Endodermal cell (in vitro differentiated cells): ENCODE data around the gene DOCK9. TPM values are rescaled to one million over a fixed set of nuclear protein-coding genes. Genes with fewer than 3 reads are reported as not detected.

Experiments
- DNase-seq: peaks from one replicate; pipeline ENCODE4 v3.0.0-alpha.2; 2017
- H3K27ac ChIP-seq: 2 replicates; pipeline ENCODE4 v1.5.1; 2013; ENCODE audit warnings: mild to moderate bottlenecking, low read depth, low read length, moderate library complexity
- H3K27me3 ChIP-seq: 2 replicates; pipeline ENCODE4 v1.6.1; 2013; ENCODE audit warnings: mild to moderate bottlenecking, low read length, moderate library complexity; ENCODE audit not compliant: insufficient read depth, control insufficient read depth, poor library complexity, severe bottlenecking
- H3K36me3 ChIP-seq: 2 replicates; pipeline ENCODE4 v1.7.0; 2013; ENCODE audit warnings: mild to moderate bottlenecking, low read length, moderate library complexity; ENCODE audit not compliant: control insufficient read depth, insufficient read depth
- H3K4me1 ChIP-seq: one replicate; pipeline ENCODE4 v1.7.0; 2013; ENCODE audit warnings: low read length; ENCODE audit not compliant: control insufficient read depth, insufficient read depth
- H3K4me3 ChIP-seq: 2 replicates; pipeline ENCODE4 v1.5.1; 2013; ENCODE audit warnings: mild to moderate bottlenecking, low read length, moderate library complexity
- H3K9ac ChIP-seq: 2 replicates; pipeline ENCODE4 v1.6.1; 2013; ENCODE audit warnings: mild to moderate bottlenecking, low read length, moderate library complexity; ENCODE audit not compliant: poor library complexity, severe bottlenecking; ENCODE audit errors: extremely low read depth
- H3K9me3 ChIP-seq: 2 replicates; pipeline ENCODE4 v1.6.1; 2013; ENCODE audit warnings: mild to moderate bottlenecking, low read length, moderate library complexity; ENCODE audit not compliant: control insufficient read depth
- H3K27ac Mint-ChIP-seq: 2 replicates; pipeline ENCODE4 v1.8.0; 2020; ENCODE audit warnings: mixed read lengths
- H3K27me3 Mint-ChIP-seq: 2 replicates; pipeline ENCODE4 v1.8.0; 2021; ENCODE audit warnings: mild to moderate bottlenecking, mixed read lengths; ENCODE audit not compliant: insufficient read depth
- H3K36me3 Mint-ChIP-seq: 2 replicates; pipeline ENCODE4 v1.8.0; 2020; ENCODE audit warnings: low read depth, mixed read lengths
- H3K4me1 Mint-ChIP-seq: 2 replicates; pipeline ENCODE4 v1.8.0; 2020; ENCODE audit warnings: mixed read lengths
- H3K4me3 Mint-ChIP-seq: 2 replicates; pipeline ENCODE4 v1.8.0; 2020; ENCODE audit warnings: mild to moderate bottlenecking, moderate library complexity, mixed read lengths
- H3K9me3 Mint-ChIP-seq: 2 replicates; pipeline ENCODE4 v1.8.0; 2020; ENCODE audit warnings: mild to moderate bottlenecking, mixed read lengths
- WGBS, 2 experiments: methylation state at CpG; one replicate each; pipeline versions ENCODE4 v1.1.5 to v1.1.7; 2013; ENCODE audit warnings: missing lambda C conversion rate in 2 of 2, mixed read lengths in 1 of 2; ENCODE audit not compliant: insufficient coverage in 1 of 2, insufficient read length in 1 of 2; 5-methylcytosine and 5-hydroxymethylcytosine counted together
- total RNA-seq, 2 donors: library from RNA; stranded (reverse); fragmentation: NEBNext Ultra II Directional in 1 of 2; extraction: Animal tissue kit (Norgen Biotek cat#: 25700) in 1 of 2; gene quantifications; 2 replicates in 1 of 2; 3 replicates in 1 of 2; pipeline ENCODE4 v1.2.1, GENCODE V29; 2021
- TF ChIP-seq, protein P1 (sequence below): fragments of 200-600 bp; sonication (generic); conservative IDR thresholded peaks from 2 replicates; pipeline ENCODE4 v1.5.0; 2021; ENCODE audit warnings: antibody characterized with exemption, mild to moderate bottlenecking

The DOCK9 gene
- total RNA-seq, 2 donors from 2014 or later, result 15.6 to 22.5 TPM

- Mint-ChIP-seq H3K27me3 (no peaks in the 10 kb centered on the region), H3K4me3 (no peak overlapping the region), H3K36me3 (no peaks in the 10 kb centered on the region), H3K27ac (no peak overlapping the region), H3K4me1 (peaks cover 26% of the 10 kb centered on the region), H3K9me3 (no peaks in the 10 kb centered on the region)
- H3K4me3 ChIP-seq, result no peak overlapping the region
- H3K4me1 ChIP-seq, result peaks cover 3% of the 10 kb centered on the region
- TF ChIP-seq, protein P1, sequence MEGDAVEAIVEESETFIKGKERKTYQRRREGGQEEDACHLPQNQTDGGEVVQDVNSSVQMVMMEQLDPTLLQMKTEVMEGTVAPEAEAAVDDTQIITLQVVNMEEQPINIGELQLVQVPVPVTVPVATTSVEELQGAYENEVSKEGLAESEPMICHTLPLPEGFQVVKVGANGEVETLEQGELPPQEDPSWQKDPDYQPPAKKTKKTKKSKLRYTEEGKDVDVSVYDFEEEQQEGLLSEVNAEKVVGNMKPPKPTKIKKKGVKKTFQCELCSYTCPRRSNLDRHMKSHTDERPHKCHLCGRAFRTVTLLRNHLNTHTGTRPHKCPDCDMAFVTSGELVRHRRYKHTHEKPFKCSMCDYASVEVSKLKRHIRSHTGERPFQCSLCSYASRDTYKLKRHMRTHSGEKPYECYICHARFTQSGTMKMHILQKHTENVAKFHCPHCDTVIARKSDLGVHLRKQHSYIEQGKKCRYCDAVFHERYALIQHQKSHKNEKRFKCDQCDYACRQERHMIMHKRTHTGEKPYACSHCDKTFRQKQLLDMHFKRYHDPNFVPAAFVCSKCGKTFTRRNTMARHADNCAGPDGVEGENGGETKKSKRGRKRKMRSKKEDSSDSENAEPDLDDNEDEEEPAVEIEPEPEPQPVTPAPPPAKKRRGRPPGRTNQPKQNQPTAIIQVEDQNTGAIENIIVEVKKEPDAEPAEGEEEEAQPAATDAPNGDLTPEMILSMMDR, result no peak
- no peak for DNase-seq
- H3K9ac ChIP-seq, result no peak overlapping the region
- H3K27ac ChIP-seq, result no peak overlapping the region
- no peaks in the 10 kb centered on the region for H3K9me3 ChIP-seq
- 86% methylated on average over 4 to 8 of the region's 8 CpGs for whole genome bisulfite sequencing, 2 experiments
- H3K27me3 ChIP-seq, result no peaks in the 10 kb centered on the region
- no peaks in the 10 kb centered on the region for H3K36me3 ChIP-seq
Observed at GRCh38 chr13:98986226-98986846, 8.5 kb upstream of the DOCK9 start.

GRCh38 chr13:98985591-98985990, 7.7 kb upstream of the DOCK9 start:
- no peaks in the 10 kb centered on the region for H3K9me3 Mint-ChIP-seq
- Histone ChIP-seq H3K4me3 (no peak overlapping the region), H3K27me3 (no peaks in the 10 kb centered on the region), H3K36me3 (no peaks in the 10 kb centered on the region), H3K9me3 (no peaks in the 10 kb centered on the region), H3K9ac (no peak overlapping the region), H3K27ac (no peak overlapping the region), H3K4me1 (peaks cover 3% of the 10 kb centered on the region)
- no peak for DNase-seq
- no peaks in the 10 kb centered on the region for H3K27me3 Mint-ChIP-seq
- peaks cover 26% of the 10 kb centered on the region for H3K4me1 Mint-ChIP-seq
- TF ChIP-seq, protein P1, result no peak
- no peak overlapping the region for H3K27ac Mint-ChIP-seq
- WGBS, 2 experiments, result 94% methylated on average over 4 of the region's 6 CpGs; no CpG with 5 or more reads in 1 of the 2 experiments
- no peaks in the 10 kb centered on the region for H3K36me3 Mint-ChIP-seq
- H3K4me3 Mint-ChIP-seq, result no peak overlapping the region

- Histone ChIP-seq H3K9ac (no peak overlapping the region), H3K27me3 (no peaks in the 10 kb centered on the region), H3K4me3 (no peak overlapping the region), H3K4me1 (peaks cover 3% of the 10 kb centered on the region), H3K27ac (no peak overlapping the region), H3K9me3 (no peaks in the 10 kb centered on the region), H3K36me3 (no peaks in the 10 kb centered on the region)
- TF ChIP-seq, protein P1, result no peak
- Mint-ChIP-seq H3K4me3 (no peak overlapping the region), H3K4me1 (peaks cover 26% of the 10 kb centered on the region), H3K27ac (no peak overlapping the region), H3K9me3 (no peaks in the 10 kb centered on the region), H3K36me3 (no peaks in the 10 kb centered on the region), H3K27me3 (no peaks in the 10 kb centered on the region)
- no peak for DNase-seq
- 86 to 91% methylated on average over 2 to 4 of the region's 4 CpGs for WGBS, 2 experiments
Observed at GRCh38 chr13:98984983-98985382, 7.1 kb upstream of the DOCK9 start.
